Peyer's patch (tissue), 4 donors: Measurements from ENCODE around the gene ZNF221. TPM values are rescaled to one million over a fixed set of nuclear protein-coding genes. Genes with fewer than 3 reads are reported as not detected.

Experiments
- DNase-seq, 3 donors: peaks; one replicate each; pipeline ENCODE4 v3.0.0-alpha.2; 2017 to 2019
- H3K27ac ChIP-seq, 4 donors: fragments of 200-600 bp; sonication (generic); one replicate each; pipeline ENCODE4 v1.5.1; 2016 to 2019
- H3K27me3 ChIP-seq, 2 donors: fragments of 200-600 bp; sonication (generic); one replicate each; pipeline ENCODE4 v1.5.1; 2019
- H3K36me3 ChIP-seq, 3 donors: fragments of 200-600 bp; sonication (generic); one replicate each; pipeline ENCODE4 v1.5.1; 2016 to 2019
- H3K4me1 ChIP-seq, 4 donors: fragments of 200-600 bp; sonication (generic); one replicate each; pipeline ENCODE4 v1.5.1; 2016 to 2019
- H3K4me3 ChIP-seq, 4 donors: fragments of 200-600 bp; sonication (generic); 1 replicate in 3 of 4; 2 replicates in 1 of 4; pipeline ENCODE4 v1.5.1; 2016 to 2019; ENCODE audit warnings: mild to moderate bottlenecking in 1 of 4
- H3K9me3 ChIP-seq, 4 donors: fragments of 200-600 bp; sonication (generic); one replicate each; pipeline ENCODE4 v1.5.1; 2016 to 2019; ENCODE audit warnings: mild to moderate bottlenecking in 1 of 4
- POLR2A ChIP-seq, 2 donors: fragments of 450-650 bp; IDR thresholded peaks; one replicate each; pipeline ENCODE4 v1.5.1; 2017; ENCODE audit warnings: antibody characterized with exemption in 2 of 2, mild to moderate bottlenecking in 2 of 2, moderate library complexity in 2 of 2
- total RNA-seq, 4 donors: library from RNA; depleted of rRNA; stranded (reverse); fragments of >200 nt; gene quantifications; one replicate each; pipeline ENCODE4 v1.1.0, GENCODE V29; 2016
- TF ChIP-seq, protein P1 (sequence below), 6 experiments: fragments of 450-650 bp in 4 of 6; fragments of 200-600 bp in 2 of 6; sonication (generic) in 1 of 6; IDR thresholded peaks; one replicate each; pipeline ENCODE4 v1.5.1; 2017 to 2019; ENCODE audit warnings: antibody characterized with exemption in 6 of 6, mild to moderate bottlenecking in 3 of 6, moderate library complexity in 1 of 6

ZNF221 gene
- total RNA-seq, 4 donors from 2014 or later: 3.2 to 5.9 (median 5.0) TPM

DNA sequence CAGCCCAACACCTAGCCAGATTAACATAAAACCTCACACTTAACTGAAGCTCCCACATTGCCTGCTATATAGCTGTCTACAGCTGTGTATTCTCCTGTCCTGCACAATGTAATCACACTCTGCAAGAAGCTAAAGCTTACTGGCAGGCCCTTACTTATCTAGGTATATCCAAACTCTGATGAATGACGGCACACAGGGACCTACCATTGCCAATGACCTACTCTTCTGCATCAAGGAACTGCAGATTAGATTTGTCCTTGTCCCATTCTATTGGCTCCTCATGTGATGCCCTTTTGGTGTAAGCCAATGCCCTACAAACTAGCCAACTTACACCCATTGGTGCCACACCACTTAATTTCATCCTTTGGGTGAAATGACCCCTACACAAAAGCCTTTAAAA, 42.4 kb upstream of the ZNF221 start:
- DNase-seq: no peak
- no peak overlapping the region for H3K27ac ChIP-seq
- no peaks in the 10 kb centered on the region for H3K27me3 ChIP-seq
- no peak for TF ChIP-seq POLR2A (IDR thresholded peaks at IDR 0.05)
- TF ChIP-seq, protein P1, sequence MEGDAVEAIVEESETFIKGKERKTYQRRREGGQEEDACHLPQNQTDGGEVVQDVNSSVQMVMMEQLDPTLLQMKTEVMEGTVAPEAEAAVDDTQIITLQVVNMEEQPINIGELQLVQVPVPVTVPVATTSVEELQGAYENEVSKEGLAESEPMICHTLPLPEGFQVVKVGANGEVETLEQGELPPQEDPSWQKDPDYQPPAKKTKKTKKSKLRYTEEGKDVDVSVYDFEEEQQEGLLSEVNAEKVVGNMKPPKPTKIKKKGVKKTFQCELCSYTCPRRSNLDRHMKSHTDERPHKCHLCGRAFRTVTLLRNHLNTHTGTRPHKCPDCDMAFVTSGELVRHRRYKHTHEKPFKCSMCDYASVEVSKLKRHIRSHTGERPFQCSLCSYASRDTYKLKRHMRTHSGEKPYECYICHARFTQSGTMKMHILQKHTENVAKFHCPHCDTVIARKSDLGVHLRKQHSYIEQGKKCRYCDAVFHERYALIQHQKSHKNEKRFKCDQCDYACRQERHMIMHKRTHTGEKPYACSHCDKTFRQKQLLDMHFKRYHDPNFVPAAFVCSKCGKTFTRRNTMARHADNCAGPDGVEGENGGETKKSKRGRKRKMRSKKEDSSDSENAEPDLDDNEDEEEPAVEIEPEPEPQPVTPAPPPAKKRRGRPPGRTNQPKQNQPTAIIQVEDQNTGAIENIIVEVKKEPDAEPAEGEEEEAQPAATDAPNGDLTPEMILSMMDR (IDR thresholded peaks at IDR 0.05): no peak
- H3K9me3 ChIP-seq: peaks cover 0 to 58% (median 6%) of the 10 kb centered on the region in 4 donors
- H3K4me1 ChIP-seq: no peaks in the 10 kb centered on the region
- H3K4me3 ChIP-seq: no peak overlapping the region
- H3K36me3 ChIP-seq: peaks cover 0 to 3% (median 0%) of the 10 kb centered on the region in 3 donors

DNA sequence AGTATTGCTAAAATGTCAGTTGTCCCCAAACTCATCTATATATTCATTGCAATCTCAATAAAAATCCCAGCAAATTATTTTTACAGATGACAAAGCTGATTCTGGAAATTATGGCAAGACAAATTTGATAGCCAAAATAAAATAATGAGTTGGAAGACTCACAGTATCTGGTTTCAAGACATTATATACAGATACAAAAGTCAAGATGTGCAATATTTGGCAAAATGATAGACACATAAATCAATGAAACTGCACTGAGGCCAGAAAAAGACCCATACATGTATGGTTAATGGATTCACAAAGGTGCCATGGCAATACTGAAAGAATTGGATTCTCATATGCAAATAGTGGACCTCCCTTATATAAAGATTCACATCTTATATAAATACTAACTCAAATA, 40.1 kb upstream of the ZNF221 start:
- Histone ChIP-seq H3K4me1 (no peaks in the 10 kb centered on the region), H3K27ac (no peak overlapping the region), H3K4me3 (no peak overlapping the region), H3K9me3 (peaks cover 0 to 74% (median 19%) of the 10 kb centered on the region in 4 donors), H3K36me3 (peaks cover 0 to 25% (median 0%) of the 10 kb centered on the region in 3 donors), H3K27me3 (no peaks in the 10 kb centered on the region)
- TF ChIP-seq POLR2A (IDR thresholded peaks at IDR 0.05): no peak
- TF ChIP-seq, protein P1 (IDR thresholded peaks at IDR 0.05): no peak
- DNase-seq: no peak

DNA sequence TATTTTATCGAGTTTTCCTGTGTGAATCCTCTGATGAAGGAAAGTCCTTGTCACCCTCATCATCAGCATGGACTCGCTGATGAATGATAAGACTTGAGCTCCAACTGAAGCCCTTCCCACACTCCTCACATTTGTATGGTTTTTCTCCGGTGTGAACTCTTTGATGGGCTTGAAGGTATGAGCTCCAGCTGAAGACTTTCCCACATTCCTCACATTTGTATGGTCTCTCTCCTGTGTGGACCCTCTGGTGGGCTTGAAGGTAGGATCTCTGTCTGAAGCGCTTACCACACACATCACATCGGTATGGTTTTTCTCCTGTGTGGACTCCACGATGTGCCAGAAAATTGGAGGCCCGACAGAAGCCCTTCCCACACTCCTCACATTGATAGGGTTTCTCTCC, 37.6 kb upstream of the ZNF221 start:
- no peak overlapping the region for H3K4me3 ChIP-seq
- H3K27ac ChIP-seq: no peak overlapping the region
- TF ChIP-seq, protein P1 (IDR thresholded peaks at IDR 0.05): no peak
- no peak for TF ChIP-seq POLR2A (IDR thresholded peaks at IDR 0.05)
- peaks cover 3 to 50% (median 6%) of the 10 kb centered on the region in 3 donors for H3K36me3 ChIP-seq
- H3K9me3 ChIP-seq: peaks cover 0 to 85% (median 20%) of the 10 kb centered on the region in 4 donors
- DNase-seq: no peak
- H3K4me1 ChIP-seq: no peaks in the 10 kb centered on the region
- no peaks in the 10 kb centered on the region for H3K27me3 ChIP-seq

DNA sequence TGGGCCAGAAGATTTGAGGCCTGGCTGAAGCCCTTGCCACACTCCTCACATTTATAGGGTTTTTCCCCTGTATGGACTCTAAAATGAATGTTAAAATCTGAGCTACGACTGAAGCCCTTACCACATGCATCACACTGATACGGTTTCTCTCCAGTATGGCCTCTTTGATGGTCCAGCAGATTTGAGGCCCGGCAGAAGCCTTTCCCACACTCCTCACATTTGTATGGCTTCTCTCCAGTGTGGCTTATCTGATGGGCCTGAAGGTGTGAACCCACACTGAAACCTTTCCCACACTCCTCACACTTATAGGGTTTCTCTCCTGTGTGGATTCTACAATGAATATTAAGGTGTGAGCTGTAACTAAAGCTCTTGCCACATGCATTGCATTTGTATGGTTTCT, 37.0 kb upstream of the ZNF221 start:
- DNase-seq: no peak
- peaks cover 0 to 92% (median 20%) of the 10 kb centered on the region in 4 donors for H3K9me3 ChIP-seq
- no peaks in the 10 kb centered on the region for H3K27me3 ChIP-seq
- H3K36me3 ChIP-seq: peaks cover 5 to 57% (median 13%) of the 10 kb centered on the region in 3 donors
- H3K4me3 ChIP-seq: no peak overlapping the region
- no peak overlapping the region for H3K27ac ChIP-seq
- no peaks in the 10 kb centered on the region for H3K4me1 ChIP-seq
- TF ChIP-seq POLR2A (IDR thresholded peaks at IDR 0.05): no peak
- TF ChIP-seq, protein P1 (IDR thresholded peaks at IDR 0.05): no peak

DNA sequence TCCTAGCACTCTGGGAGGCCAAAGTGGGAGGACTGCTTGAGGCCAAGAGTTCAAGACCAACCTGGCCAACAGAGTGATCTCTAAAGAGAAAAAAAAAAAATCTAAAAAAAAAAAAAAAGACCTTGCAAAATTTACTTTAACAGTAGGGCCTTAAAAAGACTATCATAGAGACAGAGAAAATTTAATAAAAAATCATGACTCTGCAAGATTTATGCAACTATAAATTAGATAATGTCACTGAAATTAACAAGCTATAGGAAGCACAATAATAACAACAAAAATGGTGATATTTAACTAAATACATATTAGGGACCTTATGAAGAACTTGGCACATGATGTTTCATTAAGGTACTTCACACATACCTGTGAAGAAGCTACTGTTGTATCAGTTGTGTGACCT, 27.2 kb upstream of the ZNF221 start:
- H3K27me3 ChIP-seq: no peaks in the 10 kb centered on the region
- H3K36me3 ChIP-seq: peaks cover 6 to 99% (median 9%) of the 10 kb centered on the region in 3 donors

More for the DNA sequence above, 27.2 kb upstream of the ZNF221 start:
- no peaks in the 10 kb centered on the region for H3K4me1 ChIP-seq
- DNase-seq: no peak
- H3K9me3 ChIP-seq: peaks cover 0 to 23% (median 3%) of the 10 kb centered on the region in 4 donors
- H3K27ac ChIP-seq: no peak overlapping the region
- TF ChIP-seq POLR2A (IDR thresholded peaks at IDR 0.05): no peak
- TF ChIP-seq, protein P1 (IDR thresholded peaks at IDR 0.05): no peak
- H3K4me3 ChIP-seq: no peak overlapping the region
